NT2/D1 (cell line): Measurements from ENCODE around the gene DIP2C.

Source experiments
- DNase-seq: peaks from one replicate; pipeline ENCODE4 v3.0.0-alpha.2; 2011; ENCODE audit warnings: low read depth, low spot score
- H3K27me3 ChIP-seq: 2 replicates; pipeline ENCODE4 v1.6.0; 2011; ENCODE audit warnings: mild to moderate bottlenecking; ENCODE audit not compliant: insufficient read length, insufficient read depth
- H3K36me3 ChIP-seq: 2 replicates; pipeline ENCODE4 v1.6.1; 2011; ENCODE audit warnings: mild to moderate bottlenecking, low read length, mixed read lengths; ENCODE audit not compliant: insufficient read depth, insufficient read length
- H3K4me1 ChIP-seq: 2 replicates; pipeline ENCODE4 v1.5.1; 2011; ENCODE audit not compliant: insufficient read depth, insufficient read length
- H3K4me3 ChIP-seq: 2 replicates; pipeline ENCODE4 v1.5.1; 2011; ENCODE audit warnings: low read depth; ENCODE audit not compliant: insufficient read length
- H3K9ac ChIP-seq: 2 replicates; pipeline ENCODE4 v1.6.0; 2011; ENCODE audit warnings: low read depth; ENCODE audit not compliant: insufficient read length
- H3K9me3 ChIP-seq: 2 replicates; pipeline ENCODE4 v1.5.1; 2011; ENCODE audit warnings: mild to moderate bottlenecking, low read length; ENCODE audit not compliant: insufficient read depth
- SUZ12 ChIP-seq: IDR thresholded peaks from 2 replicates; pipeline ENCODE4 v1.6.1; 2011; ENCODE audit not compliant: insufficient read length, insufficient read depth; ENCODE audit errors: extremely low read depth
- YY1 ChIP-seq: IDR thresholded peaks from 2 replicates; pipeline ENCODE4 v1.6.1; 2011; ENCODE audit not compliant: insufficient read length, insufficient read depth
- ZNF274 ChIP-seq: IDR thresholded peaks from 2 replicates; pipeline ENCODE4 v1.6.1; 2011; ENCODE audit warnings: mild to moderate bottlenecking, low read depth, low read length

DIP2C gene

GRCh38 chr10:525565-526315 lies 163.7 kb downstream of the DIP2C start:
- TF ChIP-seq SUZ12: no peak
- TF ChIP-seq ZNF274: no peak
- no peak for TF ChIP-seq YY1
- DNase-seq: no peak
- H3K9ac ChIP-seq: no peak overlapping the region
- H3K4me1 ChIP-seq: peaks cover 3% of the 10 kb centered on the region
- no peaks in the 10 kb centered on the region for H3K9me3 ChIP-seq
- H3K4me3 ChIP-seq: no peak overlapping the region
- H3K27me3 ChIP-seq: no peaks in the 10 kb centered on the region
- H3K36me3 ChIP-seq: no peaks in the 10 kb centered on the region

GRCh38 chr10:523925-524324 lies 165.5 kb downstream of the DIP2C start:
- TF ChIP-seq YY1 (no peak), ZNF274 (no peak), SUZ12 (no peak)
- Histone ChIP-seq H3K36me3 (peaks cover 5% of the 10 kb centered on the region), H3K4me3 (no peak overlapping the region), H3K9ac (no peak overlapping the region), H3K9me3 (no peaks in the 10 kb centered on the region), H3K4me1 (peaks cover 4% of the 10 kb centered on the region), H3K27me3 (no peaks in the 10 kb centered on the region)
- no peak for DNase-seq

GRCh38 chr10:522350-522749 lies 167.1 kb downstream of the DIP2C start:
- no peak for DNase-seq
- H3K9ac ChIP-seq: no peak overlapping the region

GRCh38 chr10:521261-522250 lies 167.9 kb downstream of the DIP2C start:
- Histone ChIP-seq H3K9me3 (no peaks in the 10 kb centered on the region), H3K36me3 (peaks cover 5% of the 10 kb centered on the region), H3K4me3 (no peak overlapping the region), H3K9ac (no peak overlapping the region), H3K4me1 (peaks cover 6% of the 10 kb centered on the region), H3K27me3 (no peaks in the 10 kb centered on the region)
- TF ChIP-seq SUZ12: no peak
- no peak for TF ChIP-seq YY1
- TF ChIP-seq ZNF274: no peak
- no peak for DNase-seq

More at GRCh38 chr10:522350-522749, 167.1 kb downstream of the DIP2C start:
- TF ChIP-seq YY1 (no peak), ZNF274 (no peak), SUZ12 (no peak)
- no peak overlapping the region for H3K4me3 ChIP-seq
- peaks cover 6% of the 10 kb centered on the region for H3K4me1 ChIP-seq
- H3K27me3 ChIP-seq: no peaks in the 10 kb centered on the region
- no peaks in the 10 kb centered on the region for H3K9me3 ChIP-seq
- peaks cover 5% of the 10 kb centered on the region for H3K36me3 ChIP-seq

GRCh38 chr10:520402-520787 lies 169.1 kb downstream of the DIP2C start:
- DNase-seq: no peak
- peaks cover 5% of the 10 kb centered on the region for H3K36me3 ChIP-seq
- no peak overlapping the region for H3K9ac ChIP-seq
- H3K4me1 ChIP-seq: peaks cover 6% of the 10 kb centered on the region
- H3K27me3 ChIP-seq: no peaks in the 10 kb centered on the region
- H3K4me3 ChIP-seq: no peak overlapping the region
- TF ChIP-seq ZNF274: no peak
- H3K9me3 ChIP-seq: no peaks in the 10 kb centered on the region

GRCh38 chr10:519716-520401 lies 169.6 kb downstream of the DIP2C start:
- no peak overlapping the region for H3K9ac ChIP-seq
- no peak overlapping the region for H3K4me3 ChIP-seq
- TF ChIP-seq ZNF274: no peak
- TF ChIP-seq SUZ12: no peak
- no peak for TF ChIP-seq YY1
- no peaks in the 10 kb centered on the region for H3K9me3 ChIP-seq
- peaks cover 6% of the 10 kb centered on the region for H3K4me1 ChIP-seq
- no peaks in the 10 kb centered on the region for H3K27me3 ChIP-seq
- peaks cover 5% of the 10 kb centered on the region for H3K36me3 ChIP-seq
- no peak for DNase-seq
